T-cell (primary cell): ENCODE measurements around the gene MTA1. TPM values are rescaled to one million over a fixed set of nuclear protein-coding genes. Genes with fewer than 3 reads are reported as not detected.

ENCODE experiments used
- ATAC-seq, 4 experiments: fragments of 200-7000 bp in 3 of 4; fragments of 150-1000 bp in 1 of 4; cut with Tn5 transposase; replicated peaks in 1 of 4; 1 replicate in 3 of 4; 2 replicates in 1 of 4; pipeline ENCODE4 v1.10.0; 2021; ENCODE audit warnings: moderate library complexity in 3 of 4, mild to moderate bottlenecking in 2 of 4, moderate number of reproducible peaks in 1 of 4
- CTCF ChIA-PET, 2 donors: fragments of 300-600 bp; sonication (Branson Sonifier 250); formaldehyde crosslinking; loops; one replicate each; lab custom pipeline; 2022; ENCODE audit warnings: antibody characterized with exemption in 2 of 2; lab: Charles Lee
- POLR2A ChIA-PET, 2 donors: fragments of 300-600 bp; sonication (Branson Sonifier 250); formaldehyde crosslinking; loops; one replicate each; lab custom pipeline; 2022; ENCODE audit warnings: antibody characterized with exemption in 2 of 2; lab: Charles Lee
- DNase-seq, 35 experiments: peaks; one replicate each; pipeline versions ENCODE4 v3.0.0 to v3.0.0-alpha.2; 2013 to 2023
- H3K27ac ChIP-seq: one replicate; pipeline ENCODE4 v1.5.1; 2013; ENCODE audit warnings: low read length
- H3K27me3 ChIP-seq, 2 experiments: replicated peaks in 1 of 2; 1 replicate in 1 of 2; 2 replicates in 1 of 2; pipeline versions ENCODE4 v1.6.1 to v1.7.0; 2013; ENCODE audit warnings: low read length in 1 of 2, mixed read lengths in 1 of 2; ENCODE audit not compliant: control insufficient read depth in 2 of 2, insufficient read depth in 2 of 2; ENCODE audit errors: extremely low read depth in 1 of 2
- H3K36me3 ChIP-seq, 2 donors: 1 replicate in 1 of 2; 2 replicates in 1 of 2; pipeline versions ENCODE4 v1.6.1 to v1.7.0; 2013; ENCODE audit warnings: low read length in 1 of 2; ENCODE audit not compliant: control insufficient read depth in 2 of 2, insufficient read depth in 1 of 2; ENCODE audit errors: extremely low read depth in 1 of 2
- H3K4me1 ChIP-seq, 2 experiments: 1 replicate in 1 of 2; 2 replicates in 1 of 2; pipeline versions ENCODE4 v1.6.1 to v1.7.0; 2013; ENCODE audit warnings: low read length in 2 of 2, mixed read lengths in 1 of 2; ENCODE audit not compliant: insufficient read depth in 2 of 2, control insufficient read depth in 1 of 2; ENCODE audit errors: extremely low read depth in 1 of 2
- H3K4me3 ChIP-seq, 2 donors: 1 replicate in 1 of 2; 2 replicates in 1 of 2; pipeline versions ENCODE4 v1.5.1 to v1.7.0; 2013; ENCODE audit warnings: mild to moderate bottlenecking in 2 of 2, low read length in 1 of 2, moderate library complexity in 1 of 2; ENCODE audit not compliant: control insufficient read depth in 1 of 2; ENCODE audit errors: extremely low read depth in 1 of 2
- H3K9me3 ChIP-seq: 2 replicates; pipeline ENCODE4 v1.7.0; 2013
- H3K27ac Mint-ChIP-seq, 2 donors: one replicate each; pipeline ENCODE4 v1.8.0; 2020 to 2021; ENCODE audit warnings: mild to moderate bottlenecking in 2 of 2, mixed read lengths in 2 of 2
- H3K27me3 Mint-ChIP-seq, 2 donors: one replicate each; pipeline ENCODE4 v1.8.0; 2021 to 2022; ENCODE audit warnings: mixed read lengths in 2 of 2
- H3K36me3 Mint-ChIP-seq: one replicate; pipeline ENCODE4 v1.8.0; 2021; ENCODE audit warnings: mixed read lengths
- H3K4me1 Mint-ChIP-seq, 3 donors: one replicate each; pipeline ENCODE4 v1.8.0; 2020 to 2022; ENCODE audit warnings: mixed read lengths in 3 of 3, mild to moderate bottlenecking in 1 of 3
- H3K4me3 Mint-ChIP-seq, 3 donors: one replicate each; pipeline ENCODE4 v1.8.0; 2020 to 2022; ENCODE audit warnings: mild to moderate bottlenecking in 3 of 3, mixed read lengths in 3 of 3, moderate library complexity in 3 of 3
- H3K9me3 Mint-ChIP-seq, 3 donors: one replicate each; pipeline ENCODE4 v1.8.0; 2020 to 2022; ENCODE audit warnings: mixed read lengths in 3 of 3
- WGBS: methylation state at CpG from one replicate; pipeline ENCODE4 v1.1.5; 2013; ENCODE audit warnings: missing lambda C conversion rate; ENCODE audit not compliant: insufficient coverage; 5-methylcytosine and 5-hydroxymethylcytosine counted together
- total RNA-seq, 35 experiments: library from RNA in 6 of 35; stranded (reverse) in 6 of 35; fragments of 120-200 nt in 1 of 35; gene quantifications; one replicate each; pipeline versions ENCODE4 v1.2.1 to v1.2.4 and lab custom pipeline; 2013 to 2026

The MTA1 gene
- total RNA-seq, 5 donors from 2014 or later (not counting 1 experiment from before 2014, with no cell fraction given) = 111 to 152 (median 141) TPM

DNA sequence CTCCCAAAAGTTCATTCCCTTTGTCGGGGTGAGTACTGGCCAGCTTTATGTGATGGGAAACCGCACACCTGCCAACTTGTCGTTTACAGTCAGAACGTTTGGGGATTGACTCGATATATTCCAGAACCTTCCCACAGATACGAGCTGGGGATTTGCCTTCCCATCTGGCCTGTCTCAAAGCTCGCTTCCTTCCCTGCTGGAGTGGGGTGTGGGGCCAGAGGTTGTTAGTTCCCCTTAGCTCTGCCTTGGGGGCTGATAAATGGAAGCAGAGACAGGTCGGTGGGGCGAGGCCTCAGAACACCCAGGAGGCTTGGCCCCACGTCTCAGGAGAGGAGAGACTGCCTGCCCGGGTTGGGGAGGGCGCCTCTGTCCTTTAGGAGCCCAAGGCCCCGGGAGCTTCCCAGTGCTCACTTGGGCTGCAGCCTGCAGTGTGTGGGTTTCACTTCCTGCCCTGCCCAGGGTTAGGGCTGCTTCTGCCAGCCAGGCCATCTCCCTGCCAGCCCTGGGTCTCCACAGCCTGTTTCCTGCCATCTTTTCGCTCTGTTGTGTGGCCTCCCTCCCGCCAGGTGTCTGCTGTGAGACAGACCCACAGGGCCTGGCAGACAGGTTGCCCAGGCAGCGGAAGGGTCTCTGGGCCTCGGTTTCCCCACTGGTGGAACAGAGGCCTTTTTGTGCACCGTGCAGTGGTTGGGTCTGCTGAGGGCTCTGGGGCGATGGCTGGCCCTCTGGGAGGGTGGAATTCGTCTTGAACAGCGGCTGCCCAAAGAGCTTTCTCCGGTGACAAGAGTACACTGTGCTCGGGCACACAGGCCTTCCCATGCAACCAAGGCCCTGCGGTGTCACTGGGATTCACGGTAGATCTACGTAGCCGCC lies 29.4 kb upstream of the MTA1 start:
- Histone ChIP-seq H3K27ac (no peak overlapping the region), H3K4me3 (no peak overlapping the region), H3K4me1 (peaks cover 0 to 6% of the 10 kb centered on the region in 2 experiments), H3K36me3 (peaks cover 0 to 17% of the 10 kb centered on the region in 2 donors), H3K9me3 (no peaks in the 10 kb centered on the region), H3K27me3 (no peaks in the 10 kb centered on the region)
- no peaks in the 10 kb centered on the region for H3K9me3 Mint-ChIP-seq
- no peaks in the 10 kb centered on the region for H3K27me3 Mint-ChIP-seq
- whole genome bisulfite sequencing = 66% methylated on average over 22 of the region's 27 CpGs
- DNase-seq = peak in 1 of 35 experiments; percentile 16
- no peak overlapping the region for H3K4me3 Mint-ChIP-seq
- peak overlapping the region in 1 of 2 donors; percentile 36 for H3K27ac Mint-ChIP-seq
- POLR2A ChIA-PET = interaction anchor here in 1 of 2 donors (0.6 kb wide), 1 partner anchor 100 kb away, joined by 3 read pairs; no protein-coding TSS in a partner anchor
- peaks cover 0 to 4% (median 4%) of the 10 kb centered on the region in 3 donors for H3K4me1 Mint-ChIP-seq
- no peaks in the 10 kb centered on the region for H3K36me3 Mint-ChIP-seq
- CTCF ChIA-PET = no interaction called here
- peak in 1 of 4 experiments; percentile 20 for ATAC-seq

DNA sequence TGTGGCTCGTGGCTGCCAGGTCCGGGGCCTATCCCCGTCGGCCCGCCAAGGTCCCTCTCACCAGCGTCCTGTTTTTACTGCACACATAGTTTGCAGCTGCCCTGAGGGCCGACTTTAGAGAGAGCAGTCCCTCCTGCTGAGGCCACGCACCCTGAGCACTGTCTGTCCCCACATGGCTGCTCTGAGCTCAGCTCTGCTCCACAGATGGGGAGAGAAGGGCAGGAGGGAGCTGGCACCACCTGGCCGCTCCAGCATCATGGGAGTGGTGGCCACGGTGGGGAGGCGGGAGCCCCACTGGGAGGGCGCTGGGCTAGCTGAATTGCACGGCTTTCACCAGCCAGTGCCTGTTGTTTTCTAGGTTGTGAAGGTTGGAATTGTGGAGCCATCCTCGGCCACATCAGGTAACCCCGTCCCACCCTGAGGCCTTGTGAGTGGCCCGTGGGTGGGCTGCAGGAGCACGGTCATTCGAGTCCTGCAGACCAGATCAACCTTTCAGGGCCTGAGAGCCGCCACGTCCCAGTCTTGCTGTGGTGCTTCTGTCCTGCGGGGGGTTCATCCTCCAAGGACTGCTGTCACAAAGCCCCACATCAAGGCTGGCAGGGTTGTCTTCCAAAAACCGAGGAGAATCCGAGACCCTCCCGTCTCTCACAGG lies 28.7 kb upstream of the MTA1 start:
- Mint-ChIP-seq H3K36me3 (no peaks in the 10 kb centered on the region), H3K27ac (no peak overlapping the region), H3K9me3 (no peaks in the 10 kb centered on the region), H3K4me1 (peaks cover 0 to 4% (median 4%) of the 10 kb centered on the region in 3 donors), H3K27me3 (no peaks in the 10 kb centered on the region), H3K4me3 (no peak overlapping the region)
- no peak for ATAC-seq
- WGBS = 94% methylated on average over 15 of the region's 24 CpGs
- Histone ChIP-seq H3K4me3 (no peak overlapping the region), H3K4me1 (peaks cover 0 to 6% of the 10 kb centered on the region in 2 experiments), H3K27me3 (no peaks in the 10 kb centered on the region), H3K36me3 (peaks cover 0 to 13% of the 10 kb centered on the region in 2 donors), H3K9me3 (no peaks in the 10 kb centered on the region), H3K27ac (no peak overlapping the region)
- ChIA-PET POLR2A (no interaction called here), CTCF (no interaction called here)
- DNase-seq = no peak

DNA sequence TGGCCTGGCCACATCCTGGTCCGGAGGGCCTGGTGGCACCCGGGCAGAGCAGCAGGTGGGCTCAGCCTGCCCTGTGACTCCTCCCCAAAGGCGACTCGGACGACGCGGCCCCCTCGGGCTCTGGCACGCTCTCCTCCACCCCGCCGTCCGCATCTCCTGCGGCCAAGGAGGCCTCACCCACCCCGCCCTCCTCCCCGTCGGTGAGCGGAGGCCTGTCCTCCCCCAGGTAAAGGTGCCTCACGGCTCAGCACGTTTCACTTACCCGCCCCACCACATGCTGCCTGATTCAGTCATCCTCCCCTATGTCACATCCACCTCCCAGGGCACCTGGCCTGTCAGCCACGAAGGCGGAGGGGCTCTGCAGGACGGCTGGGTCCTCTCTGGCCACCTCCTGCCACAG lies 28.1 kb upstream of the MTA1 start:
- H3K27ac ChIP-seq = no peak overlapping the region
- DNase-seq = no peak
- Mint-ChIP-seq H3K4me1 (peaks cover 0 to 4% (median 4%) of the 10 kb centered on the region in 3 donors), H3K27ac (no peak overlapping the region), H3K4me3 (no peak overlapping the region), H3K9me3 (no peaks in the 10 kb centered on the region), H3K27me3 (no peaks in the 10 kb centered on the region), H3K36me3 (no peaks in the 10 kb centered on the region)
- POLR2A ChIA-PET = no interaction called here
- H3K36me3 ChIP-seq = peaks cover 0 to 11% of the 10 kb centered on the region in 2 donors
- ATAC-seq = no peak
- no peak overlapping the region for H3K4me3 ChIP-seq
- CTCF ChIA-PET = no interaction called here
- peaks cover 0 to 6% of the 10 kb centered on the region in 2 experiments for H3K4me1 ChIP-seq
- no peaks in the 10 kb centered on the region for H3K9me3 ChIP-seq
- 93% methylated on average over 16 of the region's 23 CpGs for WGBS
- no peaks in the 10 kb centered on the region for H3K27me3 ChIP-seq

DNA sequence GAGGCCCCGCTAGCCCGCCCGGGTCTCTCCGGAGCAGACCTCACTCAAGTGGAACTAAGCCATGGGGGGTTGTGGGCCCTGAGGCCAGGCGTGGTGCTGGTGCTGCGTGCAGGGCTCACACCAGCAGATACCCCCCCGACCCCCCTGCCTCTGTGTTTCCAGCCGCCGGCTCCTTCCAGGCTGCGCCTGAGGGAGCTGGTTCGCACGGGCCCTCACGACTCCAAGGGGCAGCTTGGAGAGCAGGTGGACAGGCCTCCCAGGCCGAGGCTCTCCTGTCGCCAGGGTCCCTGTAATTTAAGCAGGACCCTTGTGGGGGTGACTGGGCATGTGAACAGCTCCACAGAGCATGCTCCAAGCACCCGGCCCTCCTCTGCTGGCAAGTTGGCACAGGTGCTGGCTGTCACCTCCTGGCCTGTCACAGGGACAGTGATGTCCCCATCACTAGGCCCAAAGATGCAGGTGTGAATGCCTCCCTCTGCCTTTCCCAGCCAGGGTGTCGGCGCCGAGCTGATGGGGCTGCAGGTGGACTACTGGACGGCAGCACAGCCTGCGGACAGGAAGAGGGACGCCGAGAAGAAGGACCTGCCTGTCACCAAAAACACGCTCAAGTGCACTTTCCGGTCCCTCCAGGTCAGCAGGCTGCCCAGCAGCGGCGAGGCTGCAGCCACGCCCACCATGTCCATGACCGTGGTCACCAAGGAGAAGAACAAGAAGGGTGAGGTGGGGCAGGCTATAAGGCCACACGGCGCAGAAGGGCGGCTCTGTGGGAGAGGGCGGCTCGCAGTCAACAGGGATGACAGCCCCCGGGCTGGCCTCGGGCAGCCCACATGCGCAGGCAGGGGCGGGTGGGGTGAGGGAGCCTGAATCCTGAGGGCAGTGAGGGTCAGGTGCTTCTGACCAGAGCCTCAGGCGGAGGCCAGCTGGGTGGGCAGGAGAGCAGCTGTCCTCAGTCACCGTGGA lies 27.2 kb upstream of the MTA1 start:
- no peaks in the 10 kb centered on the region for H3K36me3 Mint-ChIP-seq
- Histone ChIP-seq H3K4me1 (peaks cover 0 to 8% of the 10 kb centered on the region in 2 experiments), H3K27me3 (no peaks in the 10 kb centered on the region), H3K36me3 (peaks cover 0 to 6% of the 10 kb centered on the region in 2 donors), H3K4me3 (no peak overlapping the region), H3K9me3 (no peaks in the 10 kb centered on the region), H3K27ac (no peak overlapping the region)
- no peak overlapping the region for H3K27ac Mint-ChIP-seq
- 93% methylated on average over 32 of the region's 40 CpGs for WGBS
- ChIA-PET POLR2A (no interaction called here), CTCF (no interaction called here)
- no peak overlapping the region for H3K4me3 Mint-ChIP-seq
- ATAC-seq (no peak), DNase-seq (no peak)
- H3K4me1 Mint-ChIP-seq = peaks cover under 1 to 5% (median 4%) of the 10 kb centered on the region in 3 donors
- no peaks in the 10 kb centered on the region for H3K9me3 Mint-ChIP-seq
- H3K27me3 Mint-ChIP-seq = no peaks in the 10 kb centered on the region

DNA sequence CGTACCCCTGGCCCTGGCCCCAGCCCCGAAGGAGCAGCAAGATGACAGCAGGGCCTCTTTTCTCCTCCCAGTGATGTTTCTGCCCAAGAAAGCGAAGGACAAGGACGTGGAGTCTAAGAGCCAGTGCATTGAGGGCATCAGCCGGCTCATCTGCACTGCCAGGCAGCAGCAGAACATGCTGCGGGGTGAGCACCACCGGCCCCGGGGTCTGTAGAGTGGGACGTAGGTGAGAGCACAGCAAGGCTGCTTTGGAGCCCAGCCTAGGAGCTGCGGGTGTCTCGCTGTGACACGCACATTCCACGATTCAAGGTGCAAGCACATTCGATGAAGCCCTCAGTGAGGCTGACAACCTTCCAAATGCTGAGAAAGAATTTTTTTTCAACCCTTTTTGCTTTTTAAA lies 26.5 kb upstream of the MTA1 start:
- CTCF ChIA-PET = no interaction called here
- H3K9me3 ChIP-seq = no peaks in the 10 kb centered on the region
- WGBS = 92% methylated on average over 13 of the region's 14 CpGs

More for the DNA sequence above, 26.5 kb upstream of the MTA1 start:
- no peak overlapping the region for H3K4me3 ChIP-seq
- H3K4me3 Mint-ChIP-seq = no peak overlapping the region
- no peak overlapping the region for H3K27ac ChIP-seq
- no peak for ATAC-seq
- no peaks in the 10 kb centered on the region for H3K27me3 Mint-ChIP-seq
- no peak overlapping the region for H3K27ac Mint-ChIP-seq
- POLR2A ChIA-PET = interaction anchor here in 1 of 2 donors (0.7 kb wide), 1 partner anchor 14 kb away, joined by 3 read pairs; no protein-coding TSS in a partner anchor
- no peaks in the 10 kb centered on the region for H3K27me3 ChIP-seq
- peaks cover 5 to 9% (median 9%) of the 10 kb centered on the region in 3 donors for H3K4me1 Mint-ChIP-seq
- H3K4me1 ChIP-seq = peaks cover 3 to 14% of the 10 kb centered on the region in 2 experiments
- H3K36me3 Mint-ChIP-seq = no peaks in the 10 kb centered on the region
- H3K36me3 ChIP-seq = no peaks in the 10 kb centered on the region
- DNase-seq = no peak
- no peaks in the 10 kb centered on the region for H3K9me3 Mint-ChIP-seq
